GM12873 (cell line): ENCODE results near the gene APOB.

Experiments used
- CTCF ChIP-seq: IDR thresholded peaks from 2 replicates; pipeline ENCODE4 v1.5.1; 2012; ENCODE audit warnings: low read depth, mild to moderate bottlenecking, moderate library complexity, low read length, control low read depth; ENCODE audit not compliant: insufficient read depth; ENCODE audit errors: missing control alignments

APOB gene

GRCh38 chr2:21002814-21003192, 41.1 kb downstream of the APOB start:
- no peak for TF ChIP-seq CTCF

DNA sequence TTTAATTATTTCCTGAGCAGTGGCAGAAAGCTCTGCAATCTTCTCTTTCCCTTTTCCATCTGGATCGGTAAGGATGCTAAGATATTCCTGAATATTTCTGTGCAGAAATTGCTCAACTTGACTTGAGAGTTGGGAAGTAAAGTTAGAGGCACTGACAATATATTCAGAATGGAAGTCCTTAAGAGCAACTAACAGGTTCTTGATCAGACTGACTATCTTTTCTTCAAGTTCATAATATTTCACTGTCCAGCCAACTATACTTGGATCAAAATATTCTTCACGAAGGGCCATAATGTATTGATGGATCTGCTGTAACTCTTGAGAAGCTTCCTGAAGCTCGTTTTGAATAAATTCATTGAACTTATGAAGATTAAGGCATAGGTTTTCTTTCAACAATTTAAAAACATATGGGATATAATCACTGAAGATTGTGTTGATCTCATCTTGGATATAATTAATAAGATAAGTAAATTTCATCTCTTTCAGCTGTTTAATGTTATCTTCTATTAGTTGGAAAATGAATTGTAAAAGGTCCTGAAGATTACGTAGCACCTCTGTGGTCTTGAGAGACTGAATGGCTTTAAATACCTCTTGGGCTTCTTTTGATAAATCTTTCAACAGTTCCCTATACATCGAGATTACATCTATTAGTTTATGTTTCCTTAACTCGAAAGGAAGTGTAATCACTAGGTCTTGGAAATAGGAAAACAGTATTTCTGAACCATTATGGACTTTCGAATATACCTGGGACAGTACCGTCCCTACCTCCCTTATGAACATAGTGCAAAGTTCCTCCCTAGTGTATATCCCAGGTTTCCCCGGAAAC, 41.7 kb downstream of the APOB start:
- no peak for TF ChIP-seq CTCF

DNA sequence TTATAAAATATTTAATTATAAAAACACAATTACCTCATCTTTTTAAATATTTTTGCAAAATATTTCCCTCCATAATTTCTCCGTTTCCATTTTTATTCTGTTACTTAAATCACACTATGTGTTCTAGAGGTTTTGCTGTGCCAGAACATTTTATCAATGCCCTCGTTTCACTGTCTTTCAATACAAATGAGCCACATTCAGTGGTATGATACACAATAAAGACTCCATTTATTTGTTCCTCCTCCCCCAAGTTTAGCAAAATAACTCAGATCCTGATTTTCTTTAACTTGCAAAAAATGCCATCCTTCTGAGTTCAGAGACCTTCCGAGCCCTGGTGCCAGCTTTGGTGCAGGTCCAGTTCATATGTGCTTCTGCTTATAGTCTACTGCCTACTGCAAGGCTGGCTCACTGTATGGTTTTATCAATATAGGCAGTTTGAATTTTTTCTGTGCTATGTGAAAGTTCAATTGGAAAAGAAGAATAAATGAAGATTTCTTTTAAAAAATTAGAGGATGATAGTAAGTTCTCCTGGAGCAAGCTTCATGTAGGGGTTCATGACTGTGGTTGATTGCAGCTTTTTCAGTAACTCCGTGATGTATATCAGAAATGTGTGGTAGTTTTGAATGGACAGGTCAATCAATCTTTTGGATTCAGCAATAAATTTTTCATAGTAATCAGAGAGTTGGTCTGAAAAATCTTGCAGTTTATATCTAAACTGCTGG, 42.5 kb downstream of the APOB start:
- TF ChIP-seq CTCF = no peak

DNA sequence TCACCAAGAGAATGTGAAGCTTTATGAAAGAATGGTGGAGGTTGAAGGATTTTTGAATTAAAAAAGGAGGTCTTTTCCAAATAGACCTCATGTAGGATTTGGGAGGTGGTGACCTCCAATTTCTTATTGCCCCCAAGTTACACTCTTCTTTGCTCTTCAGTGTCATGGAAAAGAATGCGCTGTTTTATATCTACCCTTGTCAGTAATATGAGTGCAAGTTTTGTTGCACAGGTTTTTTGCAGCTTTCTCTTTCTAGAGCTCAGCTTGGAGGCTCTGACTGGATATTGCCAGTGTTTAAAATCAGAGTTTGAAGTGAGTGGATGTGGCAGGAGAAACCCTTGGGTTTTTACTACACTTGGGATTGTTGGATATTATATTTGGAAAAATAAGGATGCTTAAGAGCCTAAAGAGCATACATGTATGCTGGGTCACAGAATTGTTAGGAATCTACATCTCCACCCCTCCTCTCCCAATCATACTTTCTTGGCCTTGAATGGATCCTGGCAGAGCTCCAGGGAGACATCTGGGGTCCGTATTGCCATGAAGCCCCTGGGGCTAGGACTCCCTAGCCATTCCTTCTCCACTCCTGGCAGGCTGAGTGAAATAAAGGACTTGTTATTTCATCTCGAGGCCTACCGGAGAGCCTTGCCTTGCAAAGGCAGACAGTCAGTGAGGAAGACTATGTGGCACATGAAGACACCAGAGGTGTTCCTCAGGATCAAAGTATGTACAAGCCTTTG, 43.8 kb downstream of the APOB start:
- no peak for TF ChIP-seq CTCF

GRCh38 chr2:20998972-20999905, 44.6 kb downstream of the APOB start:
- TF ChIP-seq CTCF = no peak

DNA sequence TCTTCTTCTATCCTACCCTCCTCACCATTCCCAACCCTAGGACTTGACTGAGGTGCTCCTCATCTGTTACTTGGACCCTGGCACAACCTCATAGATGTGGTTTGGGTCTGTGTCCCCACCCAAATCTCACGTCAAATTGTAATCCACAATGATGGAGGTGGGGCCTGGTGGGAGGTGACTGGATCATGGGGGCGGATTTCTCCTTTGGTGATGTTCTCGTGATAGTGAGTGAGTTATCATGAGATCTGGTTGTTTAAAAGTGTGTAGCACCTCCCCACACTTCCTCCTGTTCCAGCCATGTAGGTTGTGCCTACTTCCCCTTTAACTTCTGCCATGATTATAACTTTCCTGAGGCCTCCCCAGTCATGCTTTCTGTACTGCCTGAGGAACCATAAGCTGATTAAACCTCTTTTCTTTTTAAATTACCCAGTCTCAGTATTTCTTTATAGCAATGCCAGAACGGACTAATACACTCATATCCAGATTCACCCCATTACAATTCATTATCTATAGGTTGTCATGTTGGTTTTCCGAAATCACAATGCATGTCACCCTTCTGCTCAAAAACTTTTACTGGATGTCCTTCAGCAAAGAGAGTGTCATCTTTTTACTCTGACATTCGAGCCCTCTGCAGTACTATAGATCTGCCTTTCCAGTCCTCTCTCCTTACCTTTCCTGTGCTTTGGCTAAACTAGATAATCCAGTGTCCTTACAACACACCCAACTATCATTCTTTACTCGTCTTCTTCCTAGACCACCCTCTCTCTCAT, 45.7 kb downstream of the APOB start:
- no peak for TF ChIP-seq CTCF
